8988T (cell line): Measurements from ENCODE around the gene LAMC3.

ENCODE experiments used
- DNase-seq: peaks from one replicate; pipeline ENCODE4 v3.0.0; 2011

LAMC3 gene

GRCh38 chr9:131048820-131049219, 39.8 kb downstream of the LAMC3 start:
- no peak for DNase-seq

- no peak for DNase-seq
Measured at GRCh38 chr9:131049829-131050715, 41.1 kb downstream of the LAMC3 start.

- DNase-seq, result no peak
Measured at GRCh38 chr9:131050831-131051230, 41.9 kb downstream of the LAMC3 start.

- no peak for DNase-seq
Measured at GRCh38 chr9:131051592-131052517, 42.9 kb downstream of the LAMC3 start.

DNA sequence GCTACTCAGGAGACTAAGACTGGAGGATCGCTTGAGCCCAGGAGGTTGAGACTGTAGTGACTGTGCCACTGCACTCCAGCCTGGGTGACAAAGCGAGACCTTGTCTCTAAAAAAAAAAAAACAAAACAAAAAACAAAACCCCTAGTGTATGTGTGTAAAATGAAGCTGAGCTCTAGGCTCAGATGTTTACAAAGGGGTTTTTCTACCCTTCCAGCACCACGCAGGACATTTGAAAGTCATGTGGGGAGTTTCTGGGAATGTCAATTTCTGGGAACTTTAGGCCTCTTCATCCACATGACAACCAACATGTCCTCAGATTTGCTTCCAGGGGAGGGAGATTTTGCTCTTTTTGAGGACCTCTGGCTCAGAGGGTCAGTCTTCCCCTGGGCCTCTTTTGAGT, 44.9 kb downstream of the LAMC3 start:
- no peak for DNase-seq

DNA sequence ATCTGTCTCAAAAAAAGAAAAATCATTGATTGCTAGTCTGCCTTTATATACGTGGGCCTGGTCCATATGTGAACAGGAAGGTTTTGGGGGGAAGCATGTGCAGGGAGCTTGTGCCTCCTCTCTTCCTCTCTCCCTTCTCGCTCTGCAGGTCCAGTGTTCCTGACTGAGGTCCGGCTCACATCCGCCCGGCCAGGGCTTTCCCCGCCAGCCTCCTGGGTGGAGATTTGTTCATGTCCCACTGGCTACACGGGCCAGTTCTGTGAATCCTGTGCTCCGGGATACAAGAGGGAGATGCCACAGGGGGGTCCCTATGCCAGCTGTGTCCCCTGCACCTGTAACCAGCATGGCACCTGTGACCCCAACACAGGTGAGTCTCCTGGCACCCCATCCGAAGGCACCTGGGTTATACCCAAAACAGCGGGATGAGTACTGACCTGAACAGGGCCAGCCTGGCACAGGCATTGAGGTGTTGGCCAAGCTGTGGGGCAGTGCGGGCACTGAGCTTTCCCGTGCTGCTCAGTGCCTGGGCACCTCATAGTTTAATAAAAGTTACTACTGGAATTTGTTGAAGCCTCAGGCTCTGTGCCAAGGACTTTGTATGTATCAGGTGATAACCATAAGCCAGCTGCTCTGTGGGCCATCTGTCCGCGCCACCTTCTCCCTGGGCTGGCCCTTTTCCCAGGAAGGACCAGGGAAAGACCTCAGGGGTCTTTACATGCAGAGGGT, 48.0 kb downstream of the LAMC3 start:
- no peak for DNase-seq

GRCh38 chr9:131060900-131061630, 52.1 kb downstream of the LAMC3 start:
- DNase-seq, result no peak

DNA sequence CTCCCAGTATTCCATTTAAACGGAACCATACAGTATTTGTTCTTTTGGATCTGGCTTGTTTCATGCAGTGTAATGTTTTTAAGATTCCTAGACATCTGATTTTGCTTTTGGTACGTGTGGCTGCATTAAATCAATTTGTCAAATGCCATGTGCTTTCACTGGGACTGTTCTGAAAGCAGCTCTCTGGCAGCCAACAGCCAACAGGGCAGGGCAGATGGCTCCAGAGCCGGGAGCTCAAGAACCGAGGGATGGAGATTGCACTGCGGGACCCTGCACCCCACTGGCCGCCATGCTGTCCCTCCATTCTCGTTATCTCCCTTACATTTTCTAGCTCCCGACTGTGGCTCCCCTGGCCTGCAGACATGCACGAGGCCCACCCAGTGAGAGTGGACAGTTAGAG, 54.0 kb downstream of the LAMC3 start:
- no peak for DNase-seq

- no peak for DNase-seq
Measured at GRCh38 chr9:131065599-131065998, 56.6 kb downstream of the LAMC3 start.

- no peak for DNase-seq
Measured at GRCh38 chr9:131067625-131068024, 58.7 kb downstream of the LAMC3 start.

- no peak for DNase-seq
Measured at GRCh38 chr9:131068076-131068816, 59.3 kb downstream of the LAMC3 start.

DNA sequence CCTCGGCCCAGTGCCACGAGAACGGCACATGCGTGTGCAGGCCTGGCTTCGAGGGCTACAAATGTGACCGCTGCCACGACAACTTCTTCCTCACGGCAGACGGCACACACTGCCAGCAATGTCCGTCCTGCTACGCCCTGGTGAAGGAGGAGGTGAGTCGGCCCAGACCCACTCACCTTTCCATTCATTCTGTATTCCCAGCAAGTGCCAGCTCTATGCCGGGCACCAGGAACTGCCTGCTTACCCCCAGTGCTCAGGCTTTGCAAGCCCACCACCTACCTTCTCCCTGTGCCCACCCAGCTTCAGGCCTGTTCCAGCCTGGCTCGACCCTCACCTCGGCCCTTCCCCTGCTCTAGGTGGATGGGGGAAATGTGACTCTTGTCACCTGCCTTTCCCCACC, 60.7 kb downstream of the LAMC3 start:
- DNase-seq, result no peak

DNA sequence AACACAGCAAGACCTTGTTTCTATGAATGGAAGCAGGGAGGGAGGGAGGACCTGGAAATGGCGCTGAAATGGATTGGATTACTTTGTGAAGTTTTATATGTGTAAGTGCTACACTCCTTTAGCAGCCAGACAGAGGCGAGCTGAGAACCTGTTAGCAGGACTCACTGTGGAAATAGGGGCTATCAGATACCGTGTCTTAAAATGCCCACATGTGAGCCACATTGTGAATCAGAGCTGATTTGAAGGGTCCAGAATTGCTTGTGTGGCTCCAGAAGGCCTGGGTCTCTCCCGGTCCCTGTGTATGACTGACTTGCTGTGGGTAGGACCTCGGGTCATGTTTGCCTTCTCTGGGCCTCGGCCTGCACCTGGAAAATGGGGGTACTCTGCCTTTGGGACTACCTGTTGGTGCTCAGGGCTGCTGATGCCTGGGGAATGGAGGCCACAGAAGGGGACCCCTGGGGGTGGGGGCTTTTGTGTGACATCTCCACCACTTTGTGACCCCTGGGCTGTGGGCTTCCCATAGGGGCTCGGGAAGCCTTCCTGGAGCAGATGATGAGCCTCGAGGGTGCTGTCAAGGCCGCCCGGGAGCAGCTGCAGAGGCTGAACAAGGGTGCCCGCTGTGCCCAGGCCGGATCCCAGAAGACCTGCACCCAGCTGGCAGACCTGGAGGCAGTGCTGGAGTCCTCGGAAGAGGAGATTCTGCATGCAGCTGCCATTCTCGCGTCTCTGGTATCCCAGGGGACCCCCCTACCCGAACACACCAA, 63.3 kb downstream of the LAMC3 start:
- no peak for DNase-seq

- no peak for DNase-seq
Measured at GRCh38 chr9:131072871-131073237, 63.9 kb downstream of the LAMC3 start.

GRCh38 chr9:131076347-131077195, 67.6 kb downstream of the LAMC3 start:
- DNase-seq, result no peak

- DNase-seq, result no peak
Measured at GRCh38 chr9:131078427-131079366, 69.7 kb downstream of the LAMC3 start.

DNA sequence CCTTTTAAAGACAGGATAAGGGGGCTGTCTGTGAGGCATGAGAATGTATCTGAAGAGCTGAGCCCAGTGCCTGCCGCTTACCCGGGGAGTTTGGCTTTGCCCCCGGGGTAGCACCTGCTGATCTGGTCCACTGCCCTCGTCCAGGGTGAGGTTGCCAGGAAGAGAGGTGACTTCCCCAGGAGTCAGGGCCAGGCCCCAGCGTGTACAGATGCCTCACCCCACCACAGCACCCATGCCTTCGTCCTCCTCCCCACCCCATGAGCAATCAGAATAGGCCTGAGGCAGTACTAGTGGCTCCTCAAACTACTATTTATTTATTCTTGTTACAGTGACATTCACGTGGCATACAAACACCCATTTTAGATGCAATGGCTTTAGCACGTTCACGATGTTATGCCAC, 71.6 kb downstream of the LAMC3 start:
- no peak for DNase-seq

GRCh38 chr9:131081868-131082267, 72.9 kb downstream of the LAMC3 start:
- no peak for DNase-seq
